EL (cell line): Measurements from ENCODE around the gene ARNT2.

Source experiments
- DNase-seq: peaks from one replicate; pipeline ENCODE4 v3.0.0-alpha.2; 2016

The ARNT2 gene

GRCh38 chr15:80604583-80605575, 200.7 kb downstream of the ARNT2 start:
- DNase-seq: no peak

- no peak for DNase-seq
Observed at GRCh38 chr15:80605591-80606150, 201.5 kb downstream of the ARNT2 start.

- DNase-seq: no peak
Observed at GRCh38 chr15:80606511-80607071, 202.4 kb downstream of the ARNT2 start.

GRCh38 chr15:80607287-80607980, 203.3 kb downstream of the ARNT2 start:
- no peak for DNase-seq

GRCh38 chr15:80608688-80609087, 204.5 kb downstream of the ARNT2 start:
- DNase-seq: no peak

- no peak for DNase-seq
Observed at GRCh38 chr15:80609091-80609490, 204.9 kb downstream of the ARNT2 start.

GRCh38 chr15:80609512-80609946, 205.3 kb downstream of the ARNT2 start:
- no peak for DNase-seq

GRCh38 chr15:80611543-80612080, 207.4 kb downstream of the ARNT2 start:
- DNase-seq: no peak

- DNase-seq: no peak
Observed at GRCh38 chr15:80612118-80612823, 208.1 kb downstream of the ARNT2 start.

GRCh38 chr15:80613762-80614365, 209.7 kb downstream of the ARNT2 start:
- no peak for DNase-seq

GRCh38 chr15:80614711-80615360, 210.7 kb downstream of the ARNT2 start:
- DNase-seq: no peak

GRCh38 chr15:80615361-80615736, 211.2 kb downstream of the ARNT2 start:
- DNase-seq: no peak

GRCh38 chr15:80615783-80616391, 211.7 kb downstream of the ARNT2 start:
- DNase-seq: peak; percentile 18

GRCh38 chr15:80618685-80619400, 214.7 kb downstream of the ARNT2 start:
- DNase-seq: no peak

GRCh38 chr15:80619680-80620079, 215.5 kb downstream of the ARNT2 start:
- peak; percentile 23 for DNase-seq

- no peak for DNase-seq
Observed at GRCh38 chr15:80620141-80620540, 216.0 kb downstream of the ARNT2 start.

- no peak for DNase-seq
Observed at GRCh38 chr15:80620931-80621330, 216.7 kb downstream of the ARNT2 start.

GRCh38 chr15:80626643-80627120, 222.5 kb downstream of the ARNT2 start:
- DNase-seq: no peak

GRCh38 chr15:80629355-80629754, 225.2 kb downstream of the ARNT2 start:
- DNase-seq: no peak

GRCh38 chr15:80630981-80631380, 226.8 kb downstream of the ARNT2 start:
- no peak for DNase-seq
